K562 (cell line): ENCODE data around the gene RDH5. TPM values are rescaled to one million over a fixed set of nuclear protein-coding genes. Genes with fewer than 3 reads are reported as not detected.
A peak's percentile ranks its signal among the peaks of the same experiment; 100 is the strongest.

ENCODE experiments used
- CEBPB ChIP-seq: fragments of 450-650 bp; IDR thresholded peaks from 2 replicates; pipeline ENCODE4 v1.6.1; 2016; ENCODE audit warnings: missing genetic modification characterization, missing compliant biosample characterization
- CHD7 ChIP-seq: fragments of 200-600 bp; sonication (generic); IDR thresholded peaks from one replicate; pipeline ENCODE4 v1.6.1; 2012; ENCODE audit warnings: mild to moderate bottlenecking, low read depth, low read length, inconsistent platforms
- CREBBP ChIP-seq: IDR thresholded peaks from one replicate; pipeline ENCODE4 v1.6.1; 2012; ENCODE audit warnings: low read depth, mild to moderate bottlenecking, control low read depth, inconsistent platforms, low read length
- DLX4 ChIP-seq: fragments of 250-450 bp; sonication (Bioruptor Pico); IDR thresholded peaks from 2 replicates; pipeline ENCODE4 v1.6.1; 2021; ENCODE audit warnings: mild to moderate bottlenecking
- EGR1 ChIP-seq: fragments of 450-650 bp; conservative IDR thresholded peaks from 2 replicates; pipeline ENCODE4 v1.6.1; 2017; ENCODE audit warnings: mild to moderate bottlenecking
- HNRNPK ChIP-seq: fragments of 200-400 bp; formaldehyde crosslinking; IDR thresholded peaks from one replicate; pipeline ENCODE4 v1.6.1; 2018; ENCODE audit warnings: mild to moderate bottlenecking, low read depth, low read length; ENCODE audit not compliant: poor library complexity, severe bottlenecking
- L3MBTL2 ChIP-seq: fragments of 450-650 bp; IDR thresholded peaks from 2 replicates; pipeline ENCODE4 v1.6.1; 2016; ENCODE audit warnings: mild to moderate bottlenecking, moderate library complexity
- NFIC ChIP-seq: fragments of 450-650 bp; IDR thresholded peaks from 2 replicates; pipeline ENCODE4 v1.6.1; 2017; ENCODE audit warnings: mild to moderate bottlenecking, inconsistent platforms
- RBFOX2 ChIP-seq: fragments of 200-400 bp; formaldehyde crosslinking; IDR thresholded peaks from 2 replicates; pipeline ENCODE4 v1.6.1; 2017; ENCODE audit warnings: low read depth, mild to moderate bottlenecking, low read length, moderate library complexity
- TBP ChIP-seq: optimal IDR thresholded peaks from 2 replicates; pipeline ENCODE3; 2011; ENCODE audit warnings: low read depth, low read length, improper control_type of control experiment
- TCF7 ChIP-seq: sonication (generic); IDR thresholded peaks from 2 replicates; pipeline ENCODE4 v1.6.1; 2016; ENCODE audit warnings: antibody characterized with exemption, borderline replicate concordance
- ZHX1 ChIP-seq: fragments of 150-350 bp; conservative IDR thresholded peaks from 2 replicates; pipeline ENCODE4 v1.6.1; 2014; ENCODE audit warnings: low read length
- ZNF699 ChIP-seq: fragments of 250-450 bp; sonication (Bioruptor Pico); IDR thresholded peaks from 2 replicates; pipeline ENCODE4 v1.8.0; 2021; ENCODE audit warnings: mild to moderate bottlenecking, moderate library complexity; ENCODE audit not compliant: insufficient replicate concordance
- polyA plus RNA-seq, 8 experiments: library from polyadenylated mRNA; depleted of rRNA in 4 of 8; stranded (reverse) in 5 of 8; unstranded in 3 of 8; fragments of >200 nt; fragmentation: Nextera tagmentation in 2 of 8; fragmentation: Illumina TruSeq in 1 of 8; extraction: Ambion mirVana in 2 of 8; extraction: Trizol in 1 of 8; gene quantifications; 2 replicates each; pipeline versions ENCODE4 v1.2.1 to v1.2.3, GENCODE V29; 2011 to 2014; ENCODE audit warnings: inconsistent platforms in 1 of 8, missing spikeins in 1 of 8
- total RNA-seq, 7 experiments: library from RNA; depleted of rRNA in 6 of 7; stranded (reverse); fragments of >200 nt in 6 of 7; fragmentation: Illumina TruSeq in 2 of 7; extraction: Trizol in 2 of 7; gene quantifications; 2 replicates each; pipeline versions ENCODE4 v1.2.1 to v1.2.3, GENCODE V29; 2011 to 2021; ENCODE audit warnings: low replicate concordance in 1 of 7

Gene RDH5
- total and polyA plus RNA-seq, 9 of the 15 experiments (the other 6 are each of a cell fraction or from before 2014, with no cell fraction given), result 0.28 to 2.0 (median 1.1) TPM; not detected in 1

GRCh38 chr12:55727643-55728185, 7.5 kb downstream of the RDH5 start (continued):
- TF ChIP-seq DLX4, result no peak
- peak; percentile 62 for TF ChIP-seq CEBPB (tag)
- TF ChIP-seq L3MBTL2, result 0 out of 2 replicates have a peak, but pooled peaks have one; percentile 14
- no peak for TF ChIP-seq ZNF699 (CRISPR knock-in tag)
- no peak for TF ChIP-seq HNRNPK
- TF ChIP-seq TCF7, result 0 out of 2 replicates have a peak, but pooled peaks have one; percentile 13
- TF ChIP-seq ZHX1, result no peak
- TF ChIP-seq CREBBP, result no peak
- peak; percentile 87 for TF ChIP-seq EGR1
- TF ChIP-seq TBP, result no peak
- no peak for TF ChIP-seq CHD7
- TF ChIP-seq NFIC, result peak; percentile 92
- no peak for TF ChIP-seq RBFOX2
